Measurements from ENCODE around the gene HSP90AA1.

DNA sequence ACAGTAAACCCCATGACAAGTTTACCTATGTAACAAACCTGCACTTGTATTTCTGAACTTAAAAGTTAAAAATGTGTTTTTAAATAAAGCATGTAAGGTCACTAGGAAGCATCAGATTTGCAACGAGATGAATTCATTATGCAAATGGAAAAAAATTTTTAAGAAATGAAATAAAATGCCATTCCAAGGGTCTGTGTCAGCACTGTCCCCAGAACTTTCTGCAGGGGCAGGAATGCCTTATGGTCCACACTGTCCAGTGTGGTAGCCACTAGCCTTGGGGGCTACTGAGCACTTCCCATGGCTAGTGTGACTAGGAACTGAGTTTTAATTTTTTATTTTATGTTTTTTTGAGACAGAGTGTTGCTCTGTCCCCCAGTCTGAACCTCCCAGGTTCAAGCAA is 49.2 kb downstream of the HSP90AA1 start:
- TF ChIP-seq, protein P1, sequence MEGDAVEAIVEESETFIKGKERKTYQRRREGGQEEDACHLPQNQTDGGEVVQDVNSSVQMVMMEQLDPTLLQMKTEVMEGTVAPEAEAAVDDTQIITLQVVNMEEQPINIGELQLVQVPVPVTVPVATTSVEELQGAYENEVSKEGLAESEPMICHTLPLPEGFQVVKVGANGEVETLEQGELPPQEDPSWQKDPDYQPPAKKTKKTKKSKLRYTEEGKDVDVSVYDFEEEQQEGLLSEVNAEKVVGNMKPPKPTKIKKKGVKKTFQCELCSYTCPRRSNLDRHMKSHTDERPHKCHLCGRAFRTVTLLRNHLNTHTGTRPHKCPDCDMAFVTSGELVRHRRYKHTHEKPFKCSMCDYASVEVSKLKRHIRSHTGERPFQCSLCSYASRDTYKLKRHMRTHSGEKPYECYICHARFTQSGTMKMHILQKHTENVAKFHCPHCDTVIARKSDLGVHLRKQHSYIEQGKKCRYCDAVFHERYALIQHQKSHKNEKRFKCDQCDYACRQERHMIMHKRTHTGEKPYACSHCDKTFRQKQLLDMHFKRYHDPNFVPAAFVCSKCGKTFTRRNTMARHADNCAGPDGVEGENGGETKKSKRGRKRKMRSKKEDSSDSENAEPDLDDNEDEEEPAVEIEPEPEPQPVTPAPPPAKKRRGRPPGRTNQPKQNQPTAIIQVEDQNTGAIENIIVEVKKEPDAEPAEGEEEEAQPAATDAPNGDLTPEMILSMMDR (IDR thresholded peaks at IDR 0.05) = no peak
- no peak for TF ChIP-seq EZH2 (IDR thresholded peaks at IDR 0.05; ENCODE audit: borderline replicate concordance, insufficient read depth, low read depth, low read length, poor library complexity, severe bottlenecking)

All from B cell (primary cell).